Natural killer cell (primary cell): ENCODE measurements around the gene SLC22A4. TPM values are rescaled to one million over a fixed set of nuclear protein-coding genes. Genes with fewer than 3 reads are reported as not detected.

ENCODE experiments used
- ATAC-seq, 3 donors: fragments of 150-1000 bp in 2 of 3; fragments of 200-7000 bp in 1 of 3; cut with Tn5 transposase; 1 replicate in 1 of 3; 2 replicates in 2 of 3; pipeline ENCODE4 v1.10.0; 2021; ENCODE audit warnings: mild to moderate bottlenecking in 2 of 3, moderate library complexity in 2 of 3
- DNase-seq, 2 donors: peaks; one replicate each; pipeline versions ENCODE4 v3.0.0 to v3.0.0-alpha.2; 2013 to 2021; ENCODE audit warnings: mixed read lengths in 1 of 2
- H3K27ac ChIP-seq: one replicate; pipeline ENCODE4 v1.5.1; 2013; ENCODE audit warnings: mild to moderate bottlenecking, low read length
- H3K27me3 ChIP-seq: one replicate; pipeline ENCODE4 v1.6.1; 2013; ENCODE audit warnings: low read length; ENCODE audit not compliant: control insufficient read depth, insufficient read depth
- H3K36me3 ChIP-seq: one replicate; pipeline ENCODE4 v1.6.1; 2013; ENCODE audit warnings: low read length; ENCODE audit not compliant: control insufficient read depth, insufficient read depth
- H3K4me1 ChIP-seq: one replicate; pipeline ENCODE4 v1.6.1; 2013; ENCODE audit warnings: low read length; ENCODE audit not compliant: control insufficient read depth, insufficient read depth
- H3K4me3 ChIP-seq: one replicate; pipeline ENCODE4 v1.5.1; 2013; ENCODE audit warnings: low read length
- H3K9me3 ChIP-seq: one replicate; pipeline ENCODE4 v1.6.1; 2013; ENCODE audit warnings: low read length; ENCODE audit not compliant: control insufficient read depth, insufficient read depth
- H3K27ac Mint-ChIP-seq, 2 donors: one replicate each; pipeline ENCODE4 v1.8.0; 2022; ENCODE audit warnings: mild to moderate bottlenecking in 2 of 2, mixed read lengths in 2 of 2, moderate library complexity in 1 of 2
- H3K27me3 Mint-ChIP-seq, 2 donors: one replicate each; pipeline ENCODE4 v1.8.0; 2022; ENCODE audit warnings: low read depth in 2 of 2, mixed read lengths in 2 of 2
- H3K36me3 Mint-ChIP-seq: one replicate; pipeline ENCODE4 v1.8.0; 2022; ENCODE audit warnings: mixed read lengths
- H3K4me1 Mint-ChIP-seq, 2 donors: one replicate each; pipeline ENCODE4 v1.8.0; 2022; ENCODE audit warnings: mixed read lengths in 2 of 2
- H3K4me3 Mint-ChIP-seq: one replicate; pipeline ENCODE4 v1.8.0; 2022; ENCODE audit warnings: mild to moderate bottlenecking, moderate library complexity, mixed read lengths
- H3K9me3 Mint-ChIP-seq, 2 donors: one replicate each; pipeline ENCODE4 v1.8.0; 2022; ENCODE audit warnings: mixed read lengths in 2 of 2
- CTCF ChIP-seq: fragments of 200-600 bp; IDR thresholded peaks from one replicate; pipeline ENCODE4 v1.8.0; 2022; ENCODE audit warnings: antibody characterized with exemption
- WGBS: methylation state at CpG from one replicate; pipeline ENCODE4 v1.1.7; 2013; ENCODE audit warnings: missing lambda C conversion rate; ENCODE audit not compliant: insufficient coverage; 5-methylcytosine and 5-hydroxymethylcytosine counted together
- intact Hi-C: fragments of 100-400 bp; cut with micrococcal nuclease; formaldehyde crosslinking; loops from one replicate; pipeline ENCODE4 v1.14.2; 2022
- total RNA-seq, 4 donors: library from RNA; stranded (reverse); fragments of 120-200 nt in 1 of 4; gene quantifications; one replicate each; pipeline versions ENCODE4 v1.2.3 to v1.2.4, GENCODE V29; 2013 to 2022

Gene SLC22A4
- total RNA-seq, 3 donors from 2014 or later (not counting 1 experiment from before 2014, with no cell fraction given): 0.14 to 2.3 (median 0.27) TPM

GRCh38 chr5:132277256-132277655, 16.9 kb upstream of the SLC22A4 start:
- Mint-ChIP-seq H3K27me3 (peaks cover 21 to 26% of the 10 kb centered on the region in 2 donors), H3K4me3 (no peak overlapping the region), H3K4me1 (peaks cover 0 to 8% of the 10 kb centered on the region in 2 donors), H3K9me3 (no peaks in the 10 kb centered on the region), H3K27ac (no peak overlapping the region), H3K36me3 (no peaks in the 10 kb centered on the region)
- Histone ChIP-seq H3K27me3 (peaks cover 3% of the 10 kb centered on the region), H3K36me3 (no peaks in the 10 kb centered on the region), H3K9me3 (no peaks in the 10 kb centered on the region), H3K4me3 (no peak overlapping the region), H3K4me1 (peaks cover 5% of the 10 kb centered on the region), H3K27ac (no peak overlapping the region)
- ATAC-seq (no peak), DNase-seq (no peak)
- WGBS: 84% methylated on average over 6 of the region's 6 CpGs
- no peak for TF ChIP-seq CTCF
- intact Hi-C loops: no loop called here

GRCh38 chr5:132277971-132278853, 16.0 kb upstream of the SLC22A4 start:
- no peaks in the 10 kb centered on the region for H3K27me3 ChIP-seq
- intact Hi-C loops: no loop called here
- no peaks in the 10 kb centered on the region for H3K36me3 Mint-ChIP-seq
- no peaks in the 10 kb centered on the region for H3K4me1 Mint-ChIP-seq
- 94% methylated on average over 6 of the region's 6 CpGs for WGBS
- H3K27ac Mint-ChIP-seq: no peak overlapping the region
- H3K4me1 ChIP-seq: no peaks in the 10 kb centered on the region
- H3K27me3 Mint-ChIP-seq: peaks cover 13 to 21% of the 10 kb centered on the region in 2 donors
- no peaks in the 10 kb centered on the region for H3K36me3 ChIP-seq
- no peak overlapping the region for H3K4me3 ChIP-seq
- ATAC-seq (no peak), DNase-seq (no peak)
- no peak overlapping the region for H3K27ac ChIP-seq
- no peak overlapping the region for H3K4me3 Mint-ChIP-seq
- no peak for TF ChIP-seq CTCF
- no peaks in the 10 kb centered on the region for H3K9me3 Mint-ChIP-seq
- no peaks in the 10 kb centered on the region for H3K9me3 ChIP-seq

GRCh38 chr5:132279801-132280200, 14.4 kb upstream of the SLC22A4 start:
- H3K27me3 ChIP-seq: no peaks in the 10 kb centered on the region
- no peaks in the 10 kb centered on the region for H3K4me1 Mint-ChIP-seq
- 83% methylated on average over 3 of the region's 3 CpGs for WGBS
- H3K4me1 ChIP-seq: no peaks in the 10 kb centered on the region
- H3K36me3 ChIP-seq: no peaks in the 10 kb centered on the region
- H3K4me3 ChIP-seq: no peak overlapping the region
- H3K9me3 ChIP-seq: no peaks in the 10 kb centered on the region
- peaks cover 5 to 11% of the 10 kb centered on the region in 2 donors for H3K27me3 Mint-ChIP-seq
- H3K9me3 Mint-ChIP-seq: no peaks in the 10 kb centered on the region
- DNase-seq (no peak), ATAC-seq (no peak)
- TF ChIP-seq CTCF: no peak
- H3K4me3 Mint-ChIP-seq: no peak overlapping the region
- H3K36me3 Mint-ChIP-seq: no peaks in the 10 kb centered on the region
- H3K27ac Mint-ChIP-seq: no peak overlapping the region
- intact Hi-C loops: no loop called here
- H3K27ac ChIP-seq: no peak overlapping the region
